ENCODE measurements around the gene LTBP4. TPM values are rescaled to one million over a fixed set of nuclear protein-coding genes. Genes with fewer than 3 reads are reported as not detected.
"Not testable (repeated sequence)": the region's sequence is repeated elsewhere in the genome, so short reads cannot be mapped to it uniquely, and the experiment has no call there.

Gene LTBP4
- total RNA-seq, 1 experiment from 2014 or later, result 47.7 TPM

DNA sequence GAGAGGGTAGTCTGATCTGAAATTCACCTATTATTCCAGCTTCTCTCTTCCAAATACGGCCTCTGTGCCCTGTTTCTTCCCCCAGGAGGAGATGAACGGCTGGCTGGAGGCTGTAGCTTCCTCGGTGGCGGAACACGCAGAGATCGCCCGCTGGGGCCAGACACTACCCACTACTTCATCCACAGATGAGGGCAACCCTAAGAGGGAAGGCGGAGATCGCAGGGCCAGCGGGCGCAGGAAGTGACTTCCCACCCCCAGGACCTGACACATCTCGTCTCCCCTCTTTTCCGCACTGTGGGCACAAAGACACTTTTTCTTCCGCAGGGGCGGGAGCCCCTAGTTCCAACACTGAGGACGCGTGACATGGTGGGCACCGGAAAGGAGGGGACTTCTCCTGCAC lies 25.8 kb upstream of the LTBP4 start:
- in situ Hi-C loops (cut with HindIII; ENCODE audit: low pct_unique_long_range_greater_than_20kb, low sequenced_read_pairs), result no loop called here

DNA sequence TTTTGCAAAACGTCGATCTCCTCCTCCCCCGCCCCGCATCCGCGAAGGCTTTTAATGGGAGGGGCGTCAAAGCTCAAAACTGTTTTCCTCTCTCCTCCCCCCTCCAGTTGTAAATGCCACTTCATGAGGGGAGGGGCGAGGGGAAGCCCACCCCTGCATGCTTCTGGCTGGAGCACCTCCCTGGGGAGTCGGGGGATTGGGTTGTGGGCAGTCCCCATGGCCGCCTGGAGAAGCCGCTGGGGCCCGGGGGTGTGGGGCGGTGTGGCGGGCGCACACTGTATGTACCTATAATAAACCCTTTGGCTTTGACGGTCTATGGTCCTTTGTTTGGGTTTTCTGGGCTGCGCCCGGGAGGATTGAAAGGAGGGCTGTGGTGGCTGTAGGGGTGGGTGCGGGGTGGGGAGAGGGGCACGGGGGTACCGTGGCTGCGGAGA lies 25.0 kb upstream of the LTBP4 start:
- no peak for DNase-seq (ENCODE audit: low read depth)
- in situ Hi-C loops (cut with HindIII; ENCODE audit: low pct_unique_long_range_greater_than_20kb, low sequenced_read_pairs), result no loop called here

More for the DNA sequence above, 25.8 kb upstream of the LTBP4 start:
- no peak for DNase-seq (ENCODE audit: low read depth)

DNA sequence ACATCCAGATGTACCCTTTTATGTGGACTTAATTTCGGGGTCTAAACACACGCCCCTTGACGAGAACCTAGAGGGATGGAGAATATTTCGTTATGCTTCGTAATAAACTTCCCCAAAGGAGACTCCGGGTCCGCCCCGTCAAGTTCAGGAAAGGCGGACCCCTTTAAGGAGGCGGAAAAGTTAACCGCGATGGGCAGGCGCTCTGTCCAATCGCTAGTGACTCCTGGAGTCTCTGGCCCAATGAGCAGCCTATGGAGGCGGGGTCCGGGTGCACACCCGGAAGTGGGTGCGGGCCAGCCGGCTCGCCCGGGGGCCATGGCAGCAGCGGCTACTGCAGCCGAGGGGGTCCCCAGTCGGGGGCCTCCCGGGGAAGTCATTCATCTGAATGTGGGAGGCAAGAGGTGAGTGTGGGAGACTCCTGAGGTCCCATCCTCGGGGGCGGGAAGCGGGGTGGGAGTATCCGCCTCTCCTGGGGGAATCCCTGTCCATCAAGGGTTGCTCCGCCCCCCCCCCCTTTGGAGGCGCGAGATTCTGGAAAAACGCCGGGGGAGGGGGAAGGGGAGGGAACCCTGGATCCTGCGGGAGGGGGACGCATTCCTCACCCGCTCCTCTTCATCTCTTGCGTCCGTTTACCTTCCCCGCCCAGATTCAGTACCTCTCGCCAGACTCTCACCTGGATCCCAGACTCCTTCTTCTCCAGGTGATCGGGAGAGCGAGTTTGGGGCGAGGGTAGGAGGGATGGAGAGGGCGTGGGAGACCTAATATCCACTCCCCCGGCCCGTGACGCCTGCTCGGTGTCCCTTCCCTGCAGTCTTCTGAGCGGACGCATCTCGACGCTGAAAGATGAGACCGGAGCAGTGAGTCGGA lies 24.4 kb upstream of the LTBP4 start, which contains the start of gene SHKBP1:
TSS of gene SHKBP1 (plus strand) at position 289 of the 867 bp plus-strand sequence. CDS start at position 316, 27 bp downstream.
- in situ Hi-C loops (cut with HindIII; ENCODE audit: low pct_unique_long_range_greater_than_20kb, low sequenced_read_pairs), result no loop called here
- DNase-seq (ENCODE audit: low read depth), result peak; percentile 95

DNA sequence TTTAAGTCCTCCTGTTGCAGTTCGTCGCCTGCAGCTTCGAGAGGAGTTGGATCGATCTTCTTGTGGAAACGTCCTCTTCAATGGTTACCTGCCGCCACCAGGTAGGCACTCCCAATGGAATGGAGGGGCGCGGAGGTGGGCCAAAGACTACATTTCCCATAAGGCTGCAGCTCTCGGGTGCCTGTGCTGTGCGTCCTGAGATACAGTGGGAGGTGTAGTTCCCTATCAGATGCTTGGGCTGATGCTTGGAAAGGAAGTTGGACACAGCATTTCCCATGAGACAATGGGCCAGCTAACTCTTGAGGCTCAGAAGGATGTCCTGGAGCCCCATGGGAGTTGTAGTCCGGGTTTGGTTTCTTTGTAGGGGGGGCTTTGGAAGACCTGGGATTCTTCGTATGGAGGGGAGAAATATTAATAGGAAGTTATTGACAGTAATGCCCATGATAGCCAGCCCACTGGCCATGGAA lies 22.7 kb upstream of the LTBP4 start:
- peak; percentile 54 for DNase-seq (ENCODE audit: low read depth)
- in situ Hi-C loops (cut with HindIII; ENCODE audit: low pct_unique_long_range_greater_than_20kb, low sequenced_read_pairs), result no loop called here

DNA sequence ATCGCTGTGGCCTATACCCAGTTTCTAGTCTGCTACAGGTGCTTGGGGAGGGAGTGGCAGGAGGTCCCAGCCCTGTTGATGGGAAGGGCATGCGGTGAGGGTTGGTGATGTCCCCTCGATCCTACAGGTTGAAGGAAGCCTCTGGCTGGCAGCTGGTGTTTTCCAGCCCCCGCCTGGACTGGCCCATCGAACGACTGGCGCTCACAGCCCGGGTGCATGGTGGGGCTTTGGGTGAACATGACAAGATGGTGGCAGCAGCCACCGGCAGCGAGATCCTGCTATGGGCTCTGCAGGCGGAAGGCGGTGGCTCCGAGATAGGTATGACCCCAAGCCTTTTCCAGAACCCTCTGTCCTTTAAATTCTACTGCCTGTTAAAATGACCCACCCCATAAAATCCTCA lies 20.6 kb upstream of the LTBP4 start:
- no peak for DNase-seq (ENCODE audit: low read depth)
- in situ Hi-C loops (cut with HindIII; ENCODE audit: low pct_unique_long_range_greater_than_20kb, low sequenced_read_pairs), result no loop called here

- in situ Hi-C loops (cut with HindIII; ENCODE audit: low pct_unique_long_range_greater_than_20kb, low sequenced_read_pairs), result no loop called here
- DNase-seq (ENCODE audit: low read depth), result no peak
Observed at GRCh38 chr19:40581531-40581930, 19.6 kb upstream of the LTBP4 start.

- in situ Hi-C loops (cut with HindIII; ENCODE audit: low pct_unique_long_range_greater_than_20kb, low sequenced_read_pairs), result no loop called here
- no peak for DNase-seq (ENCODE audit: low read depth)
Observed at GRCh38 chr19:40582467-40582866, 18.7 kb upstream of the LTBP4 start.

- no peak for DNase-seq (ENCODE audit: low read depth)
- in situ Hi-C loops (cut with HindIII; ENCODE audit: low pct_unique_long_range_greater_than_20kb, low sequenced_read_pairs), result no loop called here
Observed at GRCh38 chr19:40583283-40583682, 17.9 kb upstream of the LTBP4 start.

DNA sequence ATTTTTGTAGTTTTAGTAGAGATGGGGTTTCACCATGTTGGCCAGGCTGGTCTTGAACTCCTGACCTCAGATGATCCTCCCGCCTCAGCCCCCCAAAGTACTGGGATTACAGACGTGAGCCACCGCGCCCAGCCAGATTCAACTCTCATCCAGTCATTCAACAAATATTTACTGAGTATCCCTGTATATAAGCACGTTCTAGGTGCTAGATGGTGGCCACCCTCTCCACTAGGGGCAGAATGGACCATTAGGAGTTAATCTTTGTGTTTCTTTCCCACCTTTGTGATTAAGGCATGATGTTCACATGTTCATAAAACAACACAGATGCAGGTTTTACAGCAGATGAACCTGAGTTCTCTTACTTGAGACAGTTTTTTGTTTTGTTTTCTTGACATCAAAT lies 17.2 kb upstream of the LTBP4 start:
- in situ Hi-C loops (cut with HindIII; ENCODE audit: low pct_unique_long_range_greater_than_20kb, low sequenced_read_pairs), result no loop called here
- peak; percentile 46 for DNase-seq (ENCODE audit: low read depth)

DNA sequence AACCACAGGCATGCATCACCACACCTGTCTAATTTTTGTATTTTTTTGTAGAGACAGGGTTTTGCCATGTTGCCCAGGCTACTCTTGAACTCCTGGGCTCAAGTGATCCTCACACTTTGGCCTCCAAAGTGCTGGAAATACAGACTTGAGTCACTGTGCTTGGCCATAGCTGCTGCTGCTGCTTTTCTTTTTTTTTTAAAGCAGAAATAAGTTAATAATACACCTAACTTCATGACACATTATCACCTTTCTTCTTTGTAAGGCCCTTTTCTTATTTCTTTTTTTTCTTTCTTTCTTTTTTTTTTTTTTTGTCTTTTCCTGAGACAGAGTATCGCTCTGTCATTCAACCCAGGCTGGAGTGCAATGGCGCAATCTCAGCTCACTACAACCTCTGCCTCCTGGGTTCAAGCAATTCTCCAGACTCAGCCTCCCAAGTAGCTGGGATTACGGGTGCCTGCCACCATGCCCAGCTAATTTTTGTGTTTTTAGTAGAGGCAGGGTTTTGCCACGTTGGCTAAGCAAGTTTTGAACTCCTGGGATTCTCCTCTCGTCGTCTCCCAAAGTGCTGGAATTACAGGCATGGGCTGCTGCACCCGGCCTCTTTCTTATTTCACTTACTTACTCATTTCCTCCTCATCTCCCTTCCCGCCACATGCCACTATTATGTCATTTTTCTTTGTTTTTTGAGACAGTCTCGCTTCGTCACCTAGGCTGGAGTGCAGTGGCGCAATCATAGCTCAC lies 15.8 kb upstream of the LTBP4 start:
- peak; percentile 93 for DNase-seq (ENCODE audit: low read depth)
- in situ Hi-C loops (cut with HindIII; ENCODE audit: low pct_unique_long_range_greater_than_20kb, low sequenced_read_pairs), result no loop called here

GRCh38 chr19:40585982-40586422 lies 15.2 kb upstream of the LTBP4 start:
- DNase-seq (ENCODE audit: low read depth), result no peak
- in situ Hi-C loops (cut with HindIII; ENCODE audit: low pct_unique_long_range_greater_than_20kb, low sequenced_read_pairs), result no loop called here

DNA sequence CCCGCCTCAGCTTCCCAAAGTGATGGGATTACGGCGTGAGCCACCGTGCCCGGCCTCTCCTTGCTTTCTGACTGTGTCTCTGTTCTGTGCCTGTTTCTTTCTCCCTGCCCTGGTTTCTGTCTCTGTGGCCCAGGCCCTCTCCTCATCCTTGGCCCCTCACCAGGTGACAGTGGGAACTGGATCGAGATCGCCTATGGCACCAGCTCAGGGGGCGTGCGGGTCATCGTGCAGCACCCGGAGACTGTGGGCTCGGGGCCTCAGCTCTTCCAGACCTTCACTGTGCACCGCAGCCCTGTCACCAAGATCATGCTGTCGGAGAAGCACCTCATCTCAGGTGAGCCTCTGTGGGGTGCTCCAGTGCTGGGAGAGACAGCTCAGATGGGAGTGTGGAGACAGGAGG lies 14.6 kb upstream of the LTBP4 start:
- in situ Hi-C loops (cut with HindIII; ENCODE audit: low pct_unique_long_range_greater_than_20kb, low sequenced_read_pairs), result no loop called here
- DNase-seq (ENCODE audit: low read depth), result no peak

- in situ Hi-C loops (cut with HindIII; ENCODE audit: low pct_unique_long_range_greater_than_20kb, low sequenced_read_pairs), result no loop called here
- DNase-seq (ENCODE audit: low read depth), result peak; percentile 61
Observed at GRCh38 chr19:40588110-40588854, 12.9 kb upstream of the LTBP4 start.

DNA sequence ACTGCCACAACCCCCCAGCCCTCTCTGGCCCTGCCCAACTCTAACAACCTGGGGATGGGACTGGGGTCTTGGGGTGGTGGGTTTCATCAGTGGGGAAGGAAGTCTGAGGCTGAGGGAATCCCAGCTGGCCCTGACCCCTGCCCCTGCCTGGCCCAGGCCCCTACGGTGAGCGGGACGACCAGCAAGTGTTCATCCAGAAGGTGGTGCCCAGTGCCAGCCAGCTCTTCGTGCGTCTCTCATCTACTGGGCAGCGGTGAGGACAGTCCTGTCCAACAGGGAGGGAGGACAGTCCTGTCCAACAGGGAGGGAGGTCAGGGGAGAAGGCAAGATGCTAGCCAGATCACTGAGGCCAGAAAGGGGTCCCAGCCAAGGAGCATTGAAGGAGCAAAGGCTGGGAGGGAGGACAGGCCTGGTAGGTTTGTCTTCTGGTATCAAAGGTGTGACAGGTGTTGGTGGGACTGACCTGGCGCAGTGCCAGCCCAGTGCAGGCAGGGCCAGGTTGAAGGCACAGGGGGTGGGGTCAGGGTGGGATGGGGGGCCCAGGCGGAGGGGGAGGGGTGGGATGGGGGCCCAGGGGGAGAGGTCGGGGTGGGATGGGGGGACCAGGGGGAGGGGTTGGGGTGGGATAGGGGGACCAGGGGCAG lies 12.1 kb upstream of the LTBP4 start:
- DNase-seq (ENCODE audit: low read depth), result no peak
- in situ Hi-C loops (cut with HindIII; ENCODE audit: low pct_unique_long_range_greater_than_20kb, low sequenced_read_pairs), result no loop called here

- no peak for DNase-seq (ENCODE audit: low read depth)
- in situ Hi-C loops (cut with HindIII; ENCODE audit: low pct_unique_long_range_greater_than_20kb, low sequenced_read_pairs), result no loop called here
Observed at GRCh38 chr19:40589591-40590429, 11.4 kb upstream of the LTBP4 start.

DNA sequence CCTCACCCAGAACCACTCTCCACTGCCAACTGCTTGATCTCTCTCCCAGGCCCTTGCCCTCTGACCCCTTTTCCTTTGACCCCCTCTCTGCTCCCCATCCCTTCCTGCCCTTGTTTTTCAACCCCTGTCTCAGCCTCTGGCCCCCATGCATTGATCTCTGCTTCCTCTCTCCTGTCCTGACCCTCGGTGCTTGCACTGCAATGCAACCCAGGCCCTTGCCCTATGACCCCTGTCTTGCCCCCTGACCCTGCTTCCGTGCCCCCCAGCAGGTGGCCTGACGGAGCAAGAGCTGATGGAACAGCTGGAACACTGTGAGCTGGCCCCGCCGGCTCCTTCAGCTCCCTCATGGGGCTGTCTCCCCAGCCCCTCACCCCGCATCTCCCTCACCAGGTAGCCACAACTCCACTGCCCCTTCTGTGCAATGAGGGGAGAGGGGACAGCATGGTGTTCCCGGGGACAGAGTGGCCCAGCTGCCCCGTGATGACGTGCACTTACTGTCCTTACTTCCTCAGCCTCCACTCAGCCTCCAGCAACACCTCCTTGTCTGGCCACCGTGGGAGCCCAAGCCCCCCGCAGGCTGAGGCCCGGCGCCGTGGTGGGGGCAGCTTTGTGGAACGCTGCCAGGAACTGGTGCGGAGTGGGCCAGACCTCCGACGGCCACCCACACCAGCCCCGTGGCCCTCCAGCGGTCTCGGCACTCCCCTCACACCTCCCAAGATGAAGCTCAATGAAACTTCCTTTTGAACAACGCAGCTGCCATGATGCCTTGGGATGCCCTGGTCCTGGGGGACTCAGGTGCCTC lies 10.5 kb upstream of the LTBP4 start:
- in situ Hi-C loops (cut with HindIII; ENCODE audit: low pct_unique_long_range_greater_than_20kb, low sequenced_read_pairs), result no loop called here

DNA sequence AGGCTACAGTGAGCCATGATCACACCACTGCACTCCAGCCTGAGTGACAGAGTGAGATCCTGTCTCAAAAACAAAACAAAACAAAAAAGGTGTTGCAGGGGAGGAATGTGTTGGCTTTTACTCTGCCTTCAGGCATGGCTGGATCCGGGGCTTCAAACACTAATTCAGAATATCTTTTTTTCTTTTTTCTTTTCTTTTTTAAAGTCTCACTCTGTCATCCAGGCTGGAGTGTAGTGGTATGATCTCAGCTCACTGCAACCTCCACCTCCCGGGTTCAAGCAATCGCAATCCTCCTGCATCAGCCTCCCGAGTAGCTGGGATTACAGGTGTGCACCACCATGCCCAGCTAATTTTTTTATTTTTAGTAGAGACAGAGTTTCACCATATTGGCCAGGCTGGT lies 9.4 kb upstream of the LTBP4 start:
- in situ Hi-C loops (cut with HindIII; ENCODE audit: low pct_unique_long_range_greater_than_20kb, low sequenced_read_pairs); DNase-seq (ENCODE audit: low read depth): not testable (repeated sequence)

More for the DNA sequence above, 10.5 kb upstream of the LTBP4 start:
- DNase-seq (ENCODE audit: low read depth), result no peak
